PFSK-1 (cell line): ENCODE measurements around the gene CLASP2.

Experiments used
- FOXP2 ChIP-seq: optimal IDR thresholded peaks from 2 replicates; pipeline ENCODE3; 2011; ENCODE audit warnings: borderline replicate concordance, control low read depth, inconsistent platforms; ENCODE audit not compliant: insufficient read depth; ENCODE audit errors: extremely low read length, extremely low read depth
- POLR2AphosphoS5 ChIP-seq: IDR thresholded peaks from 2 replicates; pipeline ENCODE4 v1.6.1; 2012; ENCODE audit warnings: low read depth, mild to moderate bottlenecking, control low read depth, low read length, moderate library complexity
- REST ChIP-seq, 2 experiments: IDR thresholded peaks; 2 replicates each; pipeline versions ENCODE4 v1.6.1 to v1.8.0; 2011 to 2012; ENCODE audit warnings: low read depth in 2 of 2, low read length in 2 of 2, control low read depth in 1 of 2, inconsistent platforms in 1 of 2, mild to moderate bottlenecking in 1 of 2, moderate library complexity in 1 of 2; ENCODE audit not compliant: insufficient read depth in 1 of 2
- SIN3A ChIP-seq: IDR thresholded peaks from 2 replicates; pipeline ENCODE4 v1.6.1; 2012; ENCODE audit warnings: mild to moderate bottlenecking, low read length, moderate library complexity, borderline replicate concordance; ENCODE audit not compliant: insufficient read depth
- TAF1 ChIP-seq: IDR thresholded peaks from 2 replicates; pipeline ENCODE4 v1.6.1; 2012; ENCODE audit warnings: low read length, control low read depth, borderline replicate concordance; ENCODE audit not compliant: insufficient read depth

The CLASP2 gene

DNA sequence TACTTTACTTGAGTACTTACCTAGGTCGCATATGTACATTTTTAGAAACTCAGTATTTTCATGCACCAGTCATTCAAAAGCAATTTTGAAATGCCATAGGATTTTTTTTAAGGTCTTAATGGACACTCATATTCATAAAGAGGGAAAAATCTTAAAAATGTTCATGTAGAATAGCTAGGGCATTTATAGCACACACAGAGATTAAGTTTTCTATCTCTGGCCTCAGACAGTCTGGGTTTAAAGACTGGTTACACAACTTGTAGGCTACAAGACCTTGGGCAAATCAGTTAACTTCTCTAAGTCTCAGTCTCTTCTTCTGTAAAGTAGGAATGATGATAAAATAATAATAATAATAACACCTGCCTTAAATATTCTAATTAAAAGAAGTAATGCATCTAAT lies 229.4 kb downstream of the CLASP2 start:
- TF ChIP-seq TAF1: no peak
- no peak for TF ChIP-seq FOXP2
- no peak for TF ChIP-seq POLR2AphosphoS5
- TF ChIP-seq REST (IDR thresholded peaks at IDR 0.05; ENCODE audit: insufficient read depth in 1 of 2, low read depth in 2 of 2, low read length in 2 of 2): no peak
- TF ChIP-seq SIN3A: no peak

- no peak for TF ChIP-seq FOXP2
- no peak for TF ChIP-seq POLR2AphosphoS5
- TF ChIP-seq SIN3A: no peak
- no peak for TF ChIP-seq TAF1
- TF ChIP-seq REST (IDR thresholded peaks at IDR 0.05; ENCODE audit: insufficient read depth in 1 of 2, low read depth in 2 of 2, low read length in 2 of 2): no peak
These were observed 229.8 kb downstream of the CLASP2 start for GRCh38 chr3:33488246-33488645.

DNA sequence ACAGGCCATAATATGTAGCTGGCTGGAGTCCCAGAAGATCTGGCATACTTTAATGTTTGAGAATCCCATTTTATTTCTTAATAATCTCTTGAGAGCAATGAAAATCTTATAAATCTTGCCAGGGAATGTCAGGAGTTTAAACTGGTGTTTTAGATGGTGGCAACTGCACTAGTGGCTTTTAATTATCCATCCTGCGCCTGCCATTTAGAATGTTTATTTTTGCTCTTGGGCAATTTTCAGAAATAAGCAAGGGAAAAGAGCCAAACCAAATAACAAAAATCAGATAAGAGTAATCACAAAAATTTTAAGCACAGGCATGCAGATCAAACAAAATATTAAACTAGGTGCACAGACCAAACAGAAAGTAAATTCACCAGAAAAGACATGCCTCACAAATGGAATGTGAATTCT lies 235.9 kb downstream of the CLASP2 start:
- TF ChIP-seq POLR2AphosphoS5 (no peak), REST (IDR thresholded peaks at IDR 0.05; ENCODE audit: insufficient read depth in 1 of 2, low read depth in 2 of 2, low read length in 2 of 2) (no peak)

GRCh38 chr3:33474896-33475295 lies 243.2 kb downstream of the CLASP2 start:
- TF ChIP-seq POLR2AphosphoS5: no peak
- TF ChIP-seq REST (IDR thresholded peaks at IDR 0.05; ENCODE audit: insufficient read depth in 1 of 2, low read depth in 2 of 2, low read length in 2 of 2): no peak
- no peak for TF ChIP-seq FOXP2
- TF ChIP-seq SIN3A: no peak
- TF ChIP-seq TAF1: no peak

GRCh38 chr3:33473813-33474212 lies 244.2 kb downstream of the CLASP2 start:
- TF ChIP-seq TAF1 (no peak), POLR2AphosphoS5 (no peak), REST (IDR thresholded peaks at IDR 0.05; ENCODE audit: insufficient read depth in 1 of 2, low read depth in 2 of 2, low read length in 2 of 2) (no peak), SIN3A (no peak), FOXP2 (no peak)
